Stimulated activated effector memory CD8-positive, alpha-beta T cell treated with anti-CD3 and anti-CD28 coated beads, Interleukin-12 subunit alpha, Interleukin-12 subunit beta, amount 100 ng/mL, for 72 hours (primary cell): Measurements from ENCODE around the gene KLHL18.
"Not testable (repeated sequence)": the region's sequence is repeated elsewhere in the genome, so short reads cannot be mapped to it uniquely, and the experiment has no call there.

ENCODE experiments used
- ATAC-seq: fragments of 150-1000 bp; cut with Tn5 transposase; 2 replicates; pipeline ENCODE4 v1.10.0; 2021
- DNase-seq, 2 donors: peaks; one replicate each; pipeline ENCODE4 v3.0.0; 2021 to 2022; ENCODE audit warnings: low spot score in 2 of 2
- H3K27ac Mint-ChIP-seq: one replicate; pipeline ENCODE4 v1.8.0; 2022; ENCODE audit warnings: mild to moderate bottlenecking, mixed read lengths
- H3K36me3 Mint-ChIP-seq: one replicate; pipeline ENCODE4 v1.8.0; 2022; ENCODE audit warnings: mild to moderate bottlenecking, mixed read lengths
- H3K4me1 Mint-ChIP-seq: one replicate; pipeline ENCODE4 v1.8.0; 2022; ENCODE audit warnings: mixed read lengths
- H3K4me3 Mint-ChIP-seq: one replicate; pipeline ENCODE4 v1.8.0; 2022; ENCODE audit warnings: mild to moderate bottlenecking, mixed read lengths
- H3K9me3 Mint-ChIP-seq: one replicate; pipeline ENCODE4 v1.8.0; 2022; ENCODE audit warnings: mixed read lengths

The KLHL18 gene

GRCh38 chr3:47282424-47283192 lies at the start of gene KLHL18, which contains the start of gene KIF9:
Gene KLHL18 (plus strand): TSS chr3:47282944. CDS start chr3:47282966, 22 bp downstream.
Gene KIF9 (minus strand): TSS chr3:47282799. CDS start chr3:47277374, 5,425 bp downstream.
- Mint-ChIP-seq H3K4me1 (peaks cover 56% of the 10 kb centered on the region), H3K36me3 (peaks cover 45% of the 10 kb centered on the region), H3K9me3 (no peaks in the 10 kb centered on the region), H3K4me3 (peak within 1 kb of the TSS; percentile 100), H3K27ac (peak within 1 kb of the TSS; percentile 100)
- ATAC-seq (peak; percentile 93), DNase-seq (peak; percentile 88 to 97)

- H3K4me1 Mint-ChIP-seq, result no peaks in the 10 kb centered on the region
- H3K27ac Mint-ChIP-seq, result no peak overlapping the region
- no peak overlapping the region for H3K4me3 Mint-ChIP-seq
- H3K36me3 Mint-ChIP-seq, result no peaks in the 10 kb centered on the region
- DNase-seq (no peak), ATAC-seq (no peak)
- no peaks in the 10 kb centered on the region for H3K9me3 Mint-ChIP-seq
Observed at GRCh38 chr3:47238017-47238416, 44.7 kb upstream of the KLHL18 start.

- H3K9me3 Mint-ChIP-seq, result no peaks in the 10 kb centered on the region
- DNase-seq (no peak), ATAC-seq (no peak)
- H3K36me3 Mint-ChIP-seq, result no peaks in the 10 kb centered on the region
- H3K4me3 Mint-ChIP-seq, result no peak overlapping the region
- H3K27ac Mint-ChIP-seq, result no peak overlapping the region
- no peaks in the 10 kb centered on the region for H3K4me1 Mint-ChIP-seq
Observed at GRCh38 chr3:47239929-47240328, 42.8 kb upstream of the KLHL18 start.

- H3K36me3 Mint-ChIP-seq, result no peaks in the 10 kb centered on the region
- DNase-seq (no peak), ATAC-seq (no peak)
- no peak overlapping the region for H3K4me3 Mint-ChIP-seq
- H3K9me3 Mint-ChIP-seq, result no peaks in the 10 kb centered on the region
- no peaks in the 10 kb centered on the region for H3K4me1 Mint-ChIP-seq
- H3K27ac Mint-ChIP-seq, result no peak overlapping the region
Observed at GRCh38 chr3:47243419-47244147, 39.2 kb upstream of the KLHL18 start.

DNA sequence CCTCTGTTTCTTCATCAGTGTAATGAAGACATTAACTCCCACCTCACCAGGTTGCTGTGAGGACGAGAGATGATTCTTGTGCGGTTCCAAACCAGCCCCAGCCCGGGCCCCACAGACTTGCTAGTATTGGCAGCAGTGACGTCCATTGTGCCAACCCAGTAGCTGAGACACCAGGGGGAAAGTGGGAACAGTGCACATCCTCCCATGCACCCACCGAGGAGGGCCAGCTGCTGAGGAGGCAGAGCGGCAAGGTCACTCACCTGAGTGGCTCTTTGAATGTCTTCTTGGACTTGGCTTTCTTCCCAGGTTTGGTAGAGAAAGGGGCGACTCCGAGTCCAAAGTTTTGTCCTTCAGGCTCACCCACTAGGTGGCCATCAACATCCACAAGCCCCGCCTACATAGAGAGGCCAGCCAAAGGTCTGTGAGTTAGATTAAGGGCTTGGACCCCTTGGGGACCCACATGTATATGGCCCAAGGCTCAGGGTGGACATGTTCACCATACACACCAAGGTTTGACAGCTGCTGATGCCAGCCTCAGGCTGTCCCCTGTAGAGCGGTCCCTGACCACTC lies 38.1 kb upstream of the KLHL18 start:
- no peak for DNase-seq
- Mint-ChIP-seq H3K4me1 (no peaks in the 10 kb centered on the region), H3K9me3 (no peaks in the 10 kb centered on the region), H3K36me3 (no peaks in the 10 kb centered on the region), H3K27ac (no peak overlapping the region), H3K4me3 (no peak overlapping the region)
- no peak for ATAC-seq

GRCh38 chr3:47245271-47245670 lies 37.5 kb upstream of the KLHL18 start:
- H3K36me3 Mint-ChIP-seq, result no peaks in the 10 kb centered on the region
- H3K4me3 Mint-ChIP-seq, result no peak overlapping the region
- no peaks in the 10 kb centered on the region for H3K9me3 Mint-ChIP-seq
- no peaks in the 10 kb centered on the region for H3K4me1 Mint-ChIP-seq
- no peak for ATAC-seq
- no peak for DNase-seq
- no peak overlapping the region for H3K27ac Mint-ChIP-seq

- Mint-ChIP-seq H3K4me3 (no peak overlapping the region), H3K9me3 (no peaks in the 10 kb centered on the region), H3K36me3 (no peaks in the 10 kb centered on the region), H3K27ac (no peak overlapping the region), H3K4me1 (no peaks in the 10 kb centered on the region)
- no peak for ATAC-seq
- DNase-seq, result no peak
Observed at GRCh38 chr3:47247131-47248064, 35.3 kb upstream of the KLHL18 start.

- no peak overlapping the region for H3K4me3 Mint-ChIP-seq
- H3K9me3 Mint-ChIP-seq, result no peaks in the 10 kb centered on the region
- H3K27ac Mint-ChIP-seq, result no peak overlapping the region
- no peak for DNase-seq
- ATAC-seq, result no peak
- no peaks in the 10 kb centered on the region for H3K4me1 Mint-ChIP-seq
- H3K36me3 Mint-ChIP-seq, result no peaks in the 10 kb centered on the region
Observed at GRCh38 chr3:47250309-47251060, 32.3 kb upstream of the KLHL18 start.

GRCh38 chr3:47251085-47251484 lies 31.7 kb upstream of the KLHL18 start:
- H3K36me3 Mint-ChIP-seq, H3K4me1 Mint-ChIP-seq, H3K9me3 Mint-ChIP-seq, H3K4me3 Mint-ChIP-seq, H3K27ac Mint-ChIP-seq, DNase-seq, ATAC-seq: not testable (repeated sequence)

GRCh38 chr3:47251689-47252088 lies 31.1 kb upstream of the KLHL18 start:
- no peak overlapping the region for H3K27ac Mint-ChIP-seq
- no peaks in the 10 kb centered on the region for H3K36me3 Mint-ChIP-seq
- no peaks in the 10 kb centered on the region for H3K4me1 Mint-ChIP-seq
- DNase-seq (no peak), ATAC-seq (no peak)
- H3K4me3 Mint-ChIP-seq, result no peak overlapping the region
- no peaks in the 10 kb centered on the region for H3K9me3 Mint-ChIP-seq

DNA sequence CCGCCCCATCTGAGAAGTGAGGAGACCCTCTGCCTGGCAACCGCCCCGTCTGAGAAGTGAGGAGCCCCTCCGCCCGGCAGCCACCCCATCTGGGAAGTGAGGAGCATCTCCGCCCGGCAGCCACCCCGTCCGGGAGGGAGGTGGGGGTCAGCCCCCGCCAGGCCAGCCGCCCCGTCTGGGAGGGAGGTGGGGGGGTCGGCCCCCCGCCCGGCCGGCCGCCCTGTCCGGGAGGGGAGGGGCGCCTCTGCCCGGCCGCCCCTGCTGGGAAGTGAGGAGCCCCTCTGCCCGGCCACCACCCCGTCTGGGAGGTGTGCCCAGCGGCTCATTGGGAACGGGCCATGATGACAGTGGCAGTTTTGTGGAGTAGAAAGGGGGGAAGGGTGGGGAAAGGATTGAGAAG lies 26.4 kb upstream of the KLHL18 start:
- not testable (repeated sequence) for H3K9me3 Mint-ChIP-seq, ATAC-seq

DNA sequence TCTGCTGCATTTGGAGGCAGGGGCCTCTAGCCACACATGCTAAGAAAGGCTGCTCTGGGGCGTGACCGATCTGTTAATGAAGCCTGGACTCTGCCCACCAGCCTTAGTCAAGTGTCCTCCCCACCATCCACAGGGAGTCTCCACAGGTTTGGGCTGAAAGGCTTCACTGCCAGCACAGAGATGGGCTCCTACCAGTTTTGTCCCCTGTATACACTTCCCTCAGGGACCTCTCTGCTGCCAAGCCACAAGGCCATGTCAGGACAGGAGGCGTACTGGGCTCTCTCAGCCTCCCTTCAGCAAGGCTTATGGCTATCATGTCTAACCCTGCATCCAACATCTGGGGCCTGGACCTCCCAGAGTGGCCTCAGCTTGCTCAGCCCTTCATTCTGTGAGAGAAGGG lies 23.6 kb upstream of the KLHL18 start:
- no peak for DNase-seq
- H3K9me3 Mint-ChIP-seq, result no peaks in the 10 kb centered on the region
- no peak for ATAC-seq
- H3K4me3 Mint-ChIP-seq, result no peak overlapping the region
- no peaks in the 10 kb centered on the region for H3K36me3 Mint-ChIP-seq
- no peaks in the 10 kb centered on the region for H3K4me1 Mint-ChIP-seq
- no peak overlapping the region for H3K27ac Mint-ChIP-seq

More for the DNA sequence above, 26.4 kb upstream of the KLHL18 start:
- H3K4me3 Mint-ChIP-seq, H3K27ac Mint-ChIP-seq, DNase-seq, H3K36me3 Mint-ChIP-seq, H3K4me1 Mint-ChIP-seq: not testable (repeated sequence)

DNA sequence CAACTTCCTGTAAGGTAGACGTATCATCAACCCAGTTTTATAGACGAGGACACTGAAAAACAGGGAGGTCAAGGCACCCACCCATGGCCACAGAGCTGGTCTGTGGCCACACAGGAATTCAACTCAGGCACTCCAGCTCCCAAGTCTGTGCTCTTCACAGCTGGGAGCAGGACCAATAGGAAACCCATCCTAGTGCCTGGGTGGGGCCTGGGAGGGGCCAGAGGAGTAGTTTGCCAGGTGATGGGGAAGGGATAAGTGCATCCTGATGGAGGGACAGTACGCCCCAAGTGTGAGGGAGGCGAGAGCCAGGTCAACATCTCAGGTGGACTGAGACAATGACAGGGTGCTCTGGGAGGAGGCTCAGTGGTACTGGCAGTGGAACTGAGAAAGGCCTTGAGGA lies 22.1 kb upstream of the KLHL18 start:
- no peaks in the 10 kb centered on the region for H3K9me3 Mint-ChIP-seq
- no peak for ATAC-seq
- DNase-seq, result no peak

DNA sequence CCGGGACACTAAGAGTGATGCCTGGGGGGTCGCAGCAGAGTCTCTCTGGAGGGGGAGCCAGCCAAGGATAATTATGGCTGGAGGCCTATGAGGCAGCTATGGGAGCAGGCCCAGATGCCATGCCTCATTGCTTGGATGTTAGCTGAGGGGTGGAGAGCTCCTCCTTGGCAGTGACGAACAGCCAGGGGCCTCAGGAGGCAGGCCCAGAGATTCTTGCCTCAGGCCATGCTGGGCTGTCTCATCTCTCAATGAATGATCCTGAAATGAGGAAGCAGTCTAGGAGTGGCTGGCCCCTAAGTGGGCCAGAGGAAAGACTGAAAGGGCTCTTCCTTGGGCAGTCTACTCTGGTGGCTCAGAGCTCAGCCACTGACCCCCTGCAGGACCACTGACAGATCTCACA lies 21.4 kb upstream of the KLHL18 start:
- H3K36me3 Mint-ChIP-seq, result no peaks in the 10 kb centered on the region
- no peaks in the 10 kb centered on the region for H3K4me1 Mint-ChIP-seq
- ATAC-seq (peak; percentile 16), DNase-seq (no peak)
- H3K4me3 Mint-ChIP-seq, result no peak overlapping the region
- no peak overlapping the region for H3K27ac Mint-ChIP-seq
- H3K9me3 Mint-ChIP-seq, result no peaks in the 10 kb centered on the region

More for the DNA sequence above, 22.1 kb upstream of the KLHL18 start:
- Mint-ChIP-seq H3K4me1 (no peaks in the 10 kb centered on the region), H3K4me3 (no peak overlapping the region), H3K27ac (no peak overlapping the region), H3K36me3 (no peaks in the 10 kb centered on the region)
